ENCODE results near the gene TTF2. TPM values are rescaled to one million over a fixed set of nuclear protein-coding genes. Genes with fewer than 3 reads are reported as not detected.

The TTF2 gene
- total and polyA plus RNA-seq, 9 of the 15 experiments (the other 6 are each of a cell fraction or from before 2014, with no cell fraction given) = 9.4 to 71.1 (median 42.1) TPM

GRCh38 chr1:117143172-117143571 is 83.0 kb downstream of the TTF2 start (continued):
- TF ChIP-seq PHF21A (IDR thresholded peaks at IDR 0.05; ENCODE audit: borderline replicate concordance, low read depth) = no peak
- no peak for TF ChIP-seq CHD1 (IDR thresholded peaks at IDR 0.05; ENCODE audit: low read length)
- no peak for TF ChIP-seq HDAC1 (IDR thresholded peaks at IDR 0.05)

DNA sequence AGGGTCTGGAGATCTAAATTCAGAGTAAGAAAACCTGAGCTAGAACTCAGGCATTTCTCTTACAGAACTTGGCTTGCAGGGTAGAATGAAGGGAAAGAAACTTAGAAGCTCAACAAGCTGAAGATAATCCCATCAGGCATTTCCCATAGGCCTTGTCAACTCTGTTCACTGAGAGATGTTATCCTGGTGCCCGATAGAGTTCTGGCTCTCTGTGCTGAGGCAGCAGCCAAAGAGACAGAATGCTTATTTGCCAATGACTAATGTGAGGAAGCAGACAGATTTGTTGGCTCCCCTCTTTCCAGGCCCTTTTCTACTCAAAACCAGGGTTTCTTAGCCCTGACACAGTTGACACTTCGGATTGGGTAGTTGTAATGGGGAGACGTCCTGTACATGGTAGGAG is 83.7 kb downstream of the TTF2 start:
- no peak for ATAC-seq
- WGBS (ENCODE audit: insufficient coverage, low coverage, missing lambda C conversion rate) = 3% methylated on average over 3 of the region's 3 CpGs
- H4K20me1 ChIP-seq (replicated peaks; ENCODE audit: control insufficient read depth, insufficient read depth, low read length) = no peaks in the 10 kb centered on the region
- no peak for DNase-seq (ENCODE audit: extremely low read depth in 1 of 4, low spot score in 3 of 4)
- H3K4me3 ChIP-seq = no peak overlapping the region
- no peak for FAIRE-seq
- ChIA-PET CTCF (ENCODE audit: low intra/inter-chr PET ratio) (no interaction called here), POLR2A (interaction anchor here (0.6 kb wide), 1 partner anchor 37 kb away, joined by 3 read pairs; no protein-coding TSS in a partner anchor)
- no peaks in the 10 kb centered on the region for H3K36me3 ChIP-seq (ENCODE audit: control insufficient read depth, insufficient read depth, low read length)
- no peaks in the 10 kb centered on the region for H3K4me1 ChIP-seq (replicated peaks in 1 of 2; ENCODE audit: control insufficient read depth in 2 of 2, insufficient read depth in 2 of 2, low read length in 2 of 2)
- H3K79me2 ChIP-seq (ENCODE audit: control insufficient read depth, insufficient read depth, low read length) = no peaks in the 10 kb centered on the region
- H3K27me3 ChIP-seq (ENCODE audit: control insufficient read depth in 2 of 2, insufficient read depth in 2 of 2, low read length in 2 of 2) = peaks cover 14 to 22% of the 10 kb centered on the region in 2 experiments; a peak in 3 of 5 replicates
- no peak overlapping the region for H3K9ac ChIP-seq (ENCODE audit: insufficient read depth in 1 of 2, low read depth in 2 of 2, low read length in 2 of 2)
- in situ Hi-C loops (cut with MboI) (no loop called here), intact Hi-C loops (cut with micrococcal nuclease) (no loop called here)
- BruUV-seq (replicated peaks) = no TSS peak
- no peak overlapping the region for H3K4me2 ChIP-seq (ENCODE audit: insufficient read depth, low read length)
- H3K27ac ChIP-seq (ENCODE audit: extremely low read depth, low read depth, low read length) = no peak overlapping the region
- H3K9me3 ChIP-seq (replicated peaks; ENCODE audit: control insufficient read depth, insufficient read depth, low read depth, low read length) = no peaks in the 10 kb centered on the region
- H3K9me1 ChIP-seq (ENCODE audit: control insufficient read depth, insufficient read depth, low read length) = no peaks in the 10 kb centered on the region
- H2AFZ ChIP-seq (ENCODE audit: low read depth, low read length) = no peak overlapping the region
- TF ChIP-seq NCOA6 (IDR thresholded peaks at IDR 0.05) (no peak), SMAD2 (IDR thresholded peaks at IDR 0.05; ENCODE audit: low read depth, low read length) (no peak), NR4A1 (CRISPR knock-in tag; IDR thresholded peaks at IDR 0.05) (no peak), NR4A1 (tag; IDR thresholded peaks at IDR 0.05) (no peak), STAT5B (CRISPR knock-in tag; IDR thresholded peaks at IDR 0.05) (no peak), TCFL5 (CRISPR knock-in tag; conservative IDR thresholded peaks at IDR 0.05) (no peak), KDM1A (IDR thresholded peaks at IDR 0.05) (no peak)
- TF ChIP-seq, protein P1, sequence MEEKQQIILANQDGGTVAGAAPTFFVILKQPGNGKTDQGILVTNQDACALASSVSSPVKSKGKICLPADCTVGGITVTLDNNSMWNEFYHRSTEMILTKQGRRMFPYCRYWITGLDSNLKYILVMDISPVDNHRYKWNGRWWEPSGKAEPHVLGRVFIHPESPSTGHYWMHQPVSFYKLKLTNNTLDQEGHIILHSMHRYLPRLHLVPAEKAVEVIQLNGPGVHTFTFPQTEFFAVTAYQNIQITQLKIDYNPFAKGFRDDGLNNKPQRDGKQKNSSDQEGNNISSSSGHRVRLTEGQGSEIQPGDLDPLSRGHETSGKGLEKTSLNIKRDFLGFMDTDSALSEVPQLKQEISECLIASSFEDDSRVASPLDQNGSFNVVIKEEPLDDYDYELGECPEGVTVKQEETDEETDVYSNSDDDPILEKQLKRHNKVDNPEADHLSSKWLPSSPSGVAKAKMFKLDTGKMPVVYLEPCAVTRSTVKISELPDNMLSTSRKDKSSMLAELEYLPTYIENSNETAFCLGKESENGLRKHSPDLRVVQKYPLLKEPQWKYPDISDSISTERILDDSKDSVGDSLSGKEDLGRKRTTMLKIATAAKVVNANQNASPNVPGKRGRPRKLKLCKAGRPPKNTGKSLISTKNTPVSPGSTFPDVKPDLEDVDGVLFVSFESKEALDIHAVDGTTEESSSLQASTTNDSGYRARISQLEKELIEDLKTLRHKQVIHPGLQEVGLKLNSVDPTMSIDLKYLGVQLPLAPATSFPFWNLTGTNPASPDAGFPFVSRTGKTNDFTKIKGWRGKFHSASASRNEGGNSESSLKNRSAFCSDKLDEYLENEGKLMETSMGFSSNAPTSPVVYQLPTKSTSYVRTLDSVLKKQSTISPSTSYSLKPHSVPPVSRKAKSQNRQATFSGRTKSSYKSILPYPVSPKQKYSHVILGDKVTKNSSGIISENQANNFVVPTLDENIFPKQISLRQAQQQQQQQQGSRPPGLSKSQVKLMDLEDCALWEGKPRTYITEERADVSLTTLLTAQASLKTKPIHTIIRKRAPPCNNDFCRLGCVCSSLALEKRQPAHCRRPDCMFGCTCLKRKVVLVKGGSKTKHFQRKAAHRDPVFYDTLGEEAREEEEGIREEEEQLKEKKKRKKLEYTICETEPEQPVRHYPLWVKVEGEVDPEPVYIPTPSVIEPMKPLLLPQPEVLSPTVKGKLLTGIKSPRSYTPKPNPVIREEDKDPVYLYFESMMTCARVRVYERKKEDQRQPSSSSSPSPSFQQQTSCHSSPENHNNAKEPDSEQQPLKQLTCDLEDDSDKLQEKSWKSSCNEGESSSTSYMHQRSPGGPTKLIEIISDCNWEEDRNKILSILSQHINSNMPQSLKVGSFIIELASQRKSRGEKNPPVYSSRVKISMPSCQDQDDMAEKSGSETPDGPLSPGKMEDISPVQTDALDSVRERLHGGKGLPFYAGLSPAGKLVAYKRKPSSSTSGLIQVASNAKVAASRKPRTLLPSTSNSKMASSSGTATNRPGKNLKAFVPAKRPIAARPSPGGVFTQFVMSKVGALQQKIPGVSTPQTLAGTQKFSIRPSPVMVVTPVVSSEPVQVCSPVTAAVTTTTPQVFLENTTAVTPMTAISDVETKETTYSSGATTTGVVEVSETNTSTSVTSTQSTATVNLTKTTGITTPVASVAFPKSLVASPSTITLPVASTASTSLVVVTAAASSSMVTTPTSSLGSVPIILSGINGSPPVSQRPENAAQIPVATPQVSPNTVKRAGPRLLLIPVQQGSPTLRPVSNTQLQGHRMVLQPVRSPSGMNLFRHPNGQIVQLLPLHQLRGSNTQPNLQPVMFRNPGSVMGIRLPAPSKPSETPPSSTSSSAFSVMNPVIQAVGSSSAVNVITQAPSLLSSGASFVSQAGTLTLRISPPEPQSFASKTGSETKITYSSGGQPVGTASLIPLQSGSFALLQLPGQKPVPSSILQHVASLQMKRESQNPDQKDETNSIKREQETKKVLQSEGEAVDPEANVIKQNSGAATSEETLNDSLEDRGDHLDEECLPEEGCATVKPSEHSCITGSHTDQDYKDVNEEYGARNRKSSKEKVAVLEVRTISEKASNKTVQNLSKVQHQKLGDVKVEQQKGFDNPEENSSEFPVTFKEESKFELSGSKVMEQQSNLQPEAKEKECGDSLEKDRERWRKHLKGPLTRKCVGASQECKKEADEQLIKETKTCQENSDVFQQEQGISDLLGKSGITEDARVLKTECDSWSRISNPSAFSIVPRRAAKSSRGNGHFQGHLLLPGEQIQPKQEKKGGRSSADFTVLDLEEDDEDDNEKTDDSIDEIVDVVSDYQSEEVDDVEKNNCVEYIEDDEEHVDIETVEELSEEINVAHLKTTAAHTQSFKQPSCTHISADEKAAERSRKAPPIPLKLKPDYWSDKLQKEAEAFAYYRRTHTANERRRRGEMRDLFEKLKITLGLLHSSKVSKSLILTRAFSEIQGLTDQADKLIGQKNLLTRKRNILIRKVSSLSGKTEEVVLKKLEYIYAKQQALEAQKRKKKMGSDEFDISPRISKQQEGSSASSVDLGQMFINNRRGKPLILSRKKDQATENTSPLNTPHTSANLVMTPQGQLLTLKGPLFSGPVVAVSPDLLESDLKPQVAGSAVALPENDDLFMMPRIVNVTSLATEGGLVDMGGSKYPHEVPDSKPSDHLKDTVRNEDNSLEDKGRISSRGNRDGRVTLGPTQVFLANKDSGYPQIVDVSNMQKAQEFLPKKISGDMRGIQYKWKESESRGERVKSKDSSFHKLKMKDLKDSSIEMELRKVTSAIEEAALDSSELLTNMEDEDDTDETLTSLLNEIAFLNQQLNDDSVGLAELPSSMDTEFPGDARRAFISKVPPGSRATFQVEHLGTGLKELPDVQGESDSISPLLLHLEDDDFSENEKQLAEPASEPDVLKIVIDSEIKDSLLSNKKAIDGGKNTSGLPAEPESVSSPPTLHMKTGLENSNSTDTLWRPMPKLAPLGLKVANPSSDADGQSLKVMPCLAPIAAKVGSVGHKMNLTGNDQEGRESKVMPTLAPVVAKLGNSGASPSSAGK (IDR thresholded peaks at IDR 0.05) = no peak

Data from K562 (cell line).